Panc1 (cell line): ENCODE results near the gene CMIP. TPM values are rescaled to one million over a fixed set of nuclear protein-coding genes. Genes with fewer than 3 reads are reported as not detected.

Source experiments
- ATAC-seq: fragments of 200-7000 bp; cut with Tn5 transposase; 2 replicates; pipeline ENCODE4 v1.9.1; 2020; ENCODE audit warnings: mild to moderate bottlenecking, moderate library complexity
- BruUV-seq: library from RNA; stranded (reverse); fragments of 400-500 nt; replicated peaks from 2 replicates; lab custom pipeline; 2021; lab: Mats Ljungman, UMichigan
- CTCF ChIA-PET: fragments of 300-600 bp; sonication (Branson Sonifier 250); formaldehyde crosslinking; loops from one replicate; lab custom pipeline; 2022; ENCODE audit warnings: antibody characterized with exemption; lab: Charles Lee
- POLR2A ChIA-PET: fragments of 300-600 bp; sonication (Branson Sonifier 250); formaldehyde crosslinking; loops from one replicate; lab custom pipeline; 2022; ENCODE audit warnings: antibody characterized with exemption; lab: Charles Lee
- DNase-seq: peaks from one replicate; pipeline ENCODE4 v3.0.0-alpha.2; 2010; ENCODE audit warnings: low read depth, low spot score
- H3K27ac ChIP-seq: 2 replicates; pipeline ENCODE4 v1.5.1; 2011; ENCODE audit warnings: mild to moderate bottlenecking, low read length, inconsistent platforms
- H3K27me3 ChIP-seq: fragments of 200-500 bp; sonication (Bioruptor generic); 2 replicates; pipeline ENCODE4 v1.6.0; 2014; ENCODE audit warnings: low read length, inconsistent platforms; ENCODE audit not compliant: control insufficient read depth, insufficient read depth
- H3K36me3 ChIP-seq: fragments of 200-500 bp; sonication (Bioruptor generic); 2 replicates; pipeline ENCODE4 v1.5.1; 2014; ENCODE audit warnings: inconsistent platforms, mild to moderate bottlenecking, low read length, moderate library complexity; ENCODE audit not compliant: control insufficient read depth, insufficient read depth
- H3K4me1 ChIP-seq: 2 replicates; pipeline ENCODE4 v1.5.1; 2011; ENCODE audit warnings: inconsistent platforms, mild to moderate bottlenecking, low read length, moderate library complexity; ENCODE audit not compliant: control insufficient read depth, insufficient read depth
- H3K4me3 ChIP-seq, 2 experiments: 2 replicates each; pipeline ENCODE4 v1.5.1; 2011 to 2012; ENCODE audit warnings: low read depth in 2 of 2, low read length in 2 of 2, mild to moderate bottlenecking in 2 of 2, inconsistent platforms in 1 of 2, moderate library complexity in 1 of 2
- H3K9me3 ChIP-seq: fragments of 200-500 bp; sonication (Bioruptor generic); 2 replicates; pipeline ENCODE4 v1.5.1; 2014; ENCODE audit warnings: low read depth, mild to moderate bottlenecking, inconsistent platforms, low read length, moderate library complexity; ENCODE audit not compliant: control insufficient read depth, insufficient read depth
- POLR2AphosphoS5 ChIP-seq: IDR thresholded peaks from 2 replicates; pipeline ENCODE4 v1.6.1; 2012; ENCODE audit warnings: mild to moderate bottlenecking, low read depth, low read length, moderate library complexity
- SIN3A ChIP-seq: IDR thresholded peaks from 2 replicates; pipeline ENCODE4 v1.6.1; 2012; ENCODE audit warnings: low read depth, mild to moderate bottlenecking, low read length, moderate library complexity, borderline replicate concordance; ENCODE audit not compliant: insufficient read depth
- TCF7L2 ChIP-seq: IDR thresholded peaks from 2 replicates; pipeline ENCODE4 v1.6.1; 2011; ENCODE audit warnings: mild to moderate bottlenecking, low read depth, low read length, inconsistent platforms
- in situ Hi-C: cut with HindIII; loops from 2 replicates; pipeline ENCODE4 v1.10.0; 2016; ENCODE audit warnings: low sequenced_read_pairs, low pct_unique_long_range_greater_than_20kb
- intact Hi-C: fragments of 100-400 bp; cut with micrococcal nuclease; formaldehyde crosslinking; loops from one replicate; pipeline ENCODE4 v1.10.0; 2022; ENCODE audit not compliant: unreplicated experiment
- total RNA-seq: library from RNA; stranded (reverse); gene quantifications from one replicate; pipeline ENCODE4 v1.2.1, GENCODE V29; 2021; ENCODE audit not compliant: unreplicated experiment
- TF ChIP-seq, protein P1 (sequence below), 2 experiments: IDR thresholded peaks; 2 replicates each; pipeline ENCODE4 v1.6.1; 2011 to 2012; ENCODE audit warnings: low read depth in 2 of 2, control low read depth in 1 of 2, low read length in 1 of 2, mild to moderate bottlenecking in 1 of 2, moderate library complexity in 1 of 2; ENCODE audit not compliant: insufficient read depth in 1 of 2
- TF ChIP-seq, protein P2 (sequence below): fragments of 450-650 bp; IDR thresholded peaks from 2 replicates; pipeline ENCODE4 v1.5.1; 2017; ENCODE audit warnings: mild to moderate bottlenecking

Gene CMIP
- total RNA-seq, 1 experiment from 2014 or later: 49.7 TPM

DNA sequence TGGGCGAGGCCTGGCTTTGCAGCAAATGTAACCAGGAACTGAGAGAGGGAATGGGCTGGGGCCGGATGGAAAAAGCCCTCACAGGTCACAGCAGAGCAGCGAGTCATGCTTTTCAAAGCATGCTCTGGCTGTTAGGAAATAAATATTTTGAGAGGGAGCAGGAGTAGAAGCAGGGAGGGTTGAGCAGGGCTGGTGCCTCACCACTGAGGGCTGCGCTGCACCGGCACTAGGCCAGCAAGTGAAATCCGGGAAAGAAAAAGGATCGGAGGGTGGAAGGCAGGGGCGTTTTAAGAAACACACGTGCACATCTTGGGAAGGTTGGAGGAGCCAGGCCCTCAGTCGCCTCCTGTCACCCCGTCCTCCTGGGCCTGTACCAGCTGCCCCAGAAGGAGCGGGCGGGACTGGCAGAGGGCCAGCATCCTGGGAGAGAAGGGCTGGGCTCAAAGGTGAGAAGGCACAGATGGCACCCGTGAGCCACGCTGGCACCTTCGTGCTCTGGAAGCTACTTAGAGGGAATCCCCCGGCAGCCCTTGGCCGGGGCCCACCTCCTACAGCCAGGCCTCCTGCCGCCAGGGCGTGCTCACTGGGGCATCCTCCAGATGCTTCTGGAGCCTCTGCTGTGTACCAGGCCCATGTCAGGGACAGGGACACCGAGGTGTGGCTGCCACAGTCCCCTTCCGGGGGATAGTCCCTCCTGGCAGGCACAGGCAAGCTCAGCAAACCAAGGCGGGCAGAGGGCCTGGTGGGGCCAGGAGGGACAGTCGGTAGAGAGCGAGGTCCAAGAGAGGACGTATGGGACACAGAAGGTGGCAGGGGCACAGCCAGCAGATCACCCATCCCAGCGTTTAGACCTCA lies 263.0 kb downstream of the CMIP start:
- H3K4me1 ChIP-seq: peaks cover 12% of the 10 kb centered on the region
- intact Hi-C loops: no loop called here
- H3K4me3 ChIP-seq: no peak overlapping the region
- BruUV-seq: TSS peak; percentile 62
- 0 out of 2 replicates have a peak, but pooled peaks cover 2% of the 10 kb centered on the region for H3K36me3 ChIP-seq
- in situ Hi-C loops: no loop called here
- ChIA-PET CTCF (no interaction called here), POLR2A (no interaction called here)
- H3K27me3 ChIP-seq: no peaks in the 10 kb centered on the region
- ATAC-seq (no peak), DNase-seq (no peak)
- no peak overlapping the region for H3K27ac ChIP-seq
- TF ChIP-seq, protein P1, sequence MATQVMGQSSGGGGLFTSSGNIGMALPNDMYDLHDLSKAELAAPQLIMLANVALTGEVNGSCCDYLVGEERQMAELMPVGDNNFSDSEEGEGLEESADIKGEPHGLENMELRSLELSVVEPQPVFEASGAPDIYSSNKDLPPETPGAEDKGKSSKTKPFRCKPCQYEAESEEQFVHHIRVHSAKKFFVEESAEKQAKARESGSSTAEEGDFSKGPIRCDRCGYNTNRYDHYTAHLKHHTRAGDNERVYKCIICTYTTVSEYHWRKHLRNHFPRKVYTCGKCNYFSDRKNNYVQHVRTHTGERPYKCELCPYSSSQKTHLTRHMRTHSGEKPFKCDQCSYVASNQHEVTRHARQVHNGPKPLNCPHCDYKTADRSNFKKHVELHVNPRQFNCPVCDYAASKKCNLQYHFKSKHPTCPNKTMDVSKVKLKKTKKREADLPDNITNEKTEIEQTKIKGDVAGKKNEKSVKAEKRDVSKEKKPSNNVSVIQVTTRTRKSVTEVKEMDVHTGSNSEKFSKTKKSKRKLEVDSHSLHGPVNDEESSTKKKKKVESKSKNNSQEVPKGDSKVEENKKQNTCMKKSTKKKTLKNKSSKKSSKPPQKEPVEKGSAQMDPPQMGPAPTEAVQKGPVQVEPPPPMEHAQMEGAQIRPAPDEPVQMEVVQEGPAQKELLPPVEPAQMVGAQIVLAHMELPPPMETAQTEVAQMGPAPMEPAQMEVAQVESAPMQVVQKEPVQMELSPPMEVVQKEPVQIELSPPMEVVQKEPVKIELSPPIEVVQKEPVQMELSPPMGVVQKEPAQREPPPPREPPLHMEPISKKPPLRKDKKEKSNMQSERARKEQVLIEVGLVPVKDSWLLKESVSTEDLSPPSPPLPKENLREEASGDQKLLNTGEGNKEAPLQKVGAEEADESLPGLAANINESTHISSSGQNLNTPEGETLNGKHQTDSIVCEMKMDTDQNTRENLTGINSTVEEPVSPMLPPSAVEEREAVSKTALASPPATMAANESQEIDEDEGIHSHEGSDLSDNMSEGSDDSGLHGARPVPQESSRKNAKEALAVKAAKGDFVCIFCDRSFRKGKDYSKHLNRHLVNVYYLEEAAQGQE (IDR thresholded peaks at IDR 0.05; ENCODE audit: insufficient read depth in 1 of 2, low read depth in 2 of 2, low read length in 1 of 2): no peak
- TF ChIP-seq TCF7L2: no peak
- TF ChIP-seq POLR2AphosphoS5: no peak
- TF ChIP-seq, protein P2, sequence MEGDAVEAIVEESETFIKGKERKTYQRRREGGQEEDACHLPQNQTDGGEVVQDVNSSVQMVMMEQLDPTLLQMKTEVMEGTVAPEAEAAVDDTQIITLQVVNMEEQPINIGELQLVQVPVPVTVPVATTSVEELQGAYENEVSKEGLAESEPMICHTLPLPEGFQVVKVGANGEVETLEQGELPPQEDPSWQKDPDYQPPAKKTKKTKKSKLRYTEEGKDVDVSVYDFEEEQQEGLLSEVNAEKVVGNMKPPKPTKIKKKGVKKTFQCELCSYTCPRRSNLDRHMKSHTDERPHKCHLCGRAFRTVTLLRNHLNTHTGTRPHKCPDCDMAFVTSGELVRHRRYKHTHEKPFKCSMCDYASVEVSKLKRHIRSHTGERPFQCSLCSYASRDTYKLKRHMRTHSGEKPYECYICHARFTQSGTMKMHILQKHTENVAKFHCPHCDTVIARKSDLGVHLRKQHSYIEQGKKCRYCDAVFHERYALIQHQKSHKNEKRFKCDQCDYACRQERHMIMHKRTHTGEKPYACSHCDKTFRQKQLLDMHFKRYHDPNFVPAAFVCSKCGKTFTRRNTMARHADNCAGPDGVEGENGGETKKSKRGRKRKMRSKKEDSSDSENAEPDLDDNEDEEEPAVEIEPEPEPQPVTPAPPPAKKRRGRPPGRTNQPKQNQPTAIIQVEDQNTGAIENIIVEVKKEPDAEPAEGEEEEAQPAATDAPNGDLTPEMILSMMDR: no peak
- no peak for TF ChIP-seq SIN3A
- H3K9me3 ChIP-seq: no peaks in the 10 kb centered on the region

DNA sequence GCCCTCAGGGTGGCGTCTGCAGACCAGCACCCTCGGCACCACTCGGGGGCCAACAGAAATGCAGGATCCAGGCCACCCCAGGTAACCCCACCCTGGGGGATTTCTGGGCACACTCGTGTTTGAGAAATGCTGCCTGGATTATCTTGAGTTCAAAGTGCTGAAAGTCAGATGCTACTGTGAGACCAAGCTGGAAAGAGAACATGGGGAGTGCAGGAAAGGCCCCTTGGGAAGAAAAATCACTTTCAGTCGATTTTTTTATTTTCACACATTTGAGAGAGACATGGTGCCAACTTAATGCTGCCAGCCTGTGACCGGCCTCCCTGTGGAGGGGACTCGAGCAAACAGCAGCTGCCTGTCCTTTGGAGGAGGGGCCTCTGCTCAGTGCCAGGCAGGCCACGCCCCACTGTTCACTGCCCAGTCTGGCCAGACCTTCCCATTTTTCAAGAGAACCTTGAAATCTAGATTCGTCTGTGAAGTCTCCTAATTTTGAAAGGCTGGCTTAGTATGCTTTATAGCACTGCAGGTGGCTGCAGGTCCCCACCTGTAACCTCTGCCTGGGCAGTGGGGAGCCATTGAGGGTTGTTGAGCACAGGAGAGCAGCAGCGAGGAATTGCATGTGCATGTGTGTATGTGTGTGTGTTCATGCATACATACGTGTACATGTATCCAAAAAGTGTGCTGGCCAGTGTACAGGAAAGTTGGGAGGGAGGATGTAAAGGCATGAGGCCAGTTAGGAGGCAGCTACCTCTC lies 263.8 kb downstream of the CMIP start:
- POLR2A ChIA-PET: no interaction called here
- BruUV-seq: no TSS peak

More for the DNA sequence above, 263.8 kb downstream of the CMIP start:
- Histone ChIP-seq H3K36me3 (0 out of 2 replicates have a peak, but pooled peaks cover 2% of the 10 kb centered on the region), H3K4me3 (no peak overlapping the region), H3K27me3 (no peaks in the 10 kb centered on the region), H3K4me1 (peaks cover 10% of the 10 kb centered on the region), H3K9me3 (no peaks in the 10 kb centered on the region), H3K27ac (no peak overlapping the region)
- in situ Hi-C loops (no loop called here), intact Hi-C loops (no loop called here)
- no peak for TF ChIP-seq TCF7L2
- TF ChIP-seq, protein P1 (IDR thresholded peaks at IDR 0.05; ENCODE audit: insufficient read depth in 1 of 2, low read depth in 2 of 2, low read length in 1 of 2): no peak
- TF ChIP-seq, protein P2: no peak
- no peak for TF ChIP-seq SIN3A
- no peak for TF ChIP-seq POLR2AphosphoS5
- no peak for DNase-seq
- CTCF ChIA-PET: no interaction called here
- ATAC-seq: no peak
